ENCODE results near the gene PRCD.
A peak's percentile ranks its signal among the peaks of the same experiment; 100 is the strongest.
"Not testable (repeated sequence)": the region's sequence is repeated elsewhere in the genome, so short reads cannot be mapped to it uniquely, and the experiment has no call there.

The PRCD gene

DNA sequence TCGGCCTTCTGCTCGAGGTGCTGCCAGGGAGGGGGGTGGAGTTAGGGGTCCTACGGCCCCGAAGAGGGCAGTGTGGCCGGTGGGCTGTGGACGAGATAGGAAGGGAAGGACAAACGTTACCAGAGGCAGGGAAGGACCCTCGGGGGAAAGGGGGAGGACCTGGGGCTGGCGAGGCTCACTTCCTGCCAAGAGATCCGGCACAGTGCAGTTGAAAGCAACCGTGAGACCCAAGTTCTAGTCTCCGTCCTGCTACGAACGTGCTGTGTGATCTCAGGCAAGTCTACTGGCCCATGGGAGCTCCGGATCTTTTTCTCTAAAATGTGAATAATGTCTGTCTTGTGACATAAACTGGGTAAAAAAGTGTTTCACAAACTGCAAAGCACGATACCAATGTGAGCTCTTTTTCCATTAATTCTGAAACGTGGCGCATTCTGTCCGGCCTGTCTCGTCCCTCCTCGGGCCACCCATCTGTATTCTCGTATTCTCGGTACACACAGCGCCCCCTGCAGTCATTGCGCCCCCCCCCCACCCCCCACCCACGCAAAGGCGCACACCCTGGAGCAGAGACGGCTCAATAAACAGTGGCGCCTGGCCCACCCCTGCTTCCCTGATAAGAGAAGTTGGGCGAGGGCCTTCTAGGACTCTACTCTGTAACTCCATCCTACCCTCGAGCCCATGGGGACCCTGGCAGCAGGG is 11.2 kb upstream of the PRCD start:
- no peak for DNase-seq

DNA sequence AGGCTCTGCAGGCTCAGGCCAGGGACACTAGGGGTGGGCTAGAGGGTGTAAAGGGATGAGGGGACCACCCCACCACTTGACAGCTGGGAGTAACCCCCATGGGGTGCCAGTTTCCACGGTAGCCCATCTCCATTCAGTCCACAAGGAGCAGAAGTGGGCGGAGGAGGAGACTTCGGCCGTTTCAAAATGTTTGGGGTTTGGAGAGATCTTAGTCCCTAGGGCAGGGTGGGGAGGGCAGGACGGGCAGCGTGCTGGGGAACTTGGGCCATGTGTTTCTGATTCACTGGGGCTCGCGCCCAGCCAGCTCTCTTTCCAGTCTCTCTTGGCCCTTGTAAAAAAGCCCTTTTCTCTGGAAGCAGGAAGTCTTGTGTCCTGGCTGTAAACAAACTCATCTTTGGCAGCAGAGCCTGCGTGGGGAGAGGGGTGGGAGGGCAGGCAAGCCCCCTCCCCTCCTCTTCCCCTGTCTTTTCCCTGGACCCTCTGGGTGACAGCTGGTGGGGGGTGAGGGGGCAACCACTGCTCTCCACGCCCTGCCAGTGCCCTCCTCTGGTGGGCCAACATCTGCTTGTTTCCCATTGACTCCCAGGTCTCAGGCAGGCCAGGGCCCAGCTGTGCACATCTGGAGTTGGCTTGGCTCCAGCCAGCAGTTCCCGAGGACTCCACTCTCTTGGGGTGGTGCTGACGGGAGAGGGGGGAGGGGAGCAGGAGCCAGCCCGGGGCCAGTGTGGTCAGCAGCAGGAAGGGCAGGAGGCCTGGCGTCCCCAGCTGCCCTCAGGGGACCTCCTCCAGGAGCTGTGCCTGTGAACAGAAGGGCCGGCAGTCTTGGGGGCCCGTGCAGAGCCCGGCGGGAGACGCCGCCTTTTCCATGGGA is 10.4 kb upstream of the PRCD start:
- peak; percentile 72 for DNase-seq

DNA sequence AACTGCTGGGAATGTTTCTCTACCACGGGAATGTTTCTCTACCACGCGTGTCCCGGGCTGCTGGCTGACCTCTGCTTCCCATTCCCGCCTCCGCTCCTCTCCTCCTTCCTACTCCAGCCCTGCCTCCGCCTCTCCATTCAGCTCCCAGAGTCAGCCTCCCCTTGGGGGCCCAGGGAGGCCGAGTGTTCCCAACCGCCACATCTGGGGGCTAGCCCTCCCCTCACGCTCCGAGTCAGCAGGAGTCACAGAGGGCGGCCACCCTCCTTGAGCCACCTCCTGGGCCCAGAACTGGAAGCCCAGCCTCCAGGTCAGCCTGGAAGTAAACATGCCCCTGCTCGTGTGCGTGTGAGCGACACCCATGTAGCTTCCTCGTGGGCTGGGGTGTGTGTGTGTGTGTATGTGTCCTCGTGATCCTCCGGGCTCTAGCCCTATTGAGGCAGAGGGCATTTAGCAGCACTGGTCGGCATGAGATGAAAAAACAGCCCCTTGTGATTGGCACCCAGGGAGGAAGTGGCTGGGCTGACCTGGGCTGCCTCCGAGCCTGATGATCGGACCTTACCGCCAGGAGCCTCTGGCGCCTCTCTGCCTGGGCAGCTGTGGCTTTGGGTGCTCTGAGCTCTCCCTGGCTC is 9.6 kb upstream of the PRCD start:
- no peak for DNase-seq

DNA sequence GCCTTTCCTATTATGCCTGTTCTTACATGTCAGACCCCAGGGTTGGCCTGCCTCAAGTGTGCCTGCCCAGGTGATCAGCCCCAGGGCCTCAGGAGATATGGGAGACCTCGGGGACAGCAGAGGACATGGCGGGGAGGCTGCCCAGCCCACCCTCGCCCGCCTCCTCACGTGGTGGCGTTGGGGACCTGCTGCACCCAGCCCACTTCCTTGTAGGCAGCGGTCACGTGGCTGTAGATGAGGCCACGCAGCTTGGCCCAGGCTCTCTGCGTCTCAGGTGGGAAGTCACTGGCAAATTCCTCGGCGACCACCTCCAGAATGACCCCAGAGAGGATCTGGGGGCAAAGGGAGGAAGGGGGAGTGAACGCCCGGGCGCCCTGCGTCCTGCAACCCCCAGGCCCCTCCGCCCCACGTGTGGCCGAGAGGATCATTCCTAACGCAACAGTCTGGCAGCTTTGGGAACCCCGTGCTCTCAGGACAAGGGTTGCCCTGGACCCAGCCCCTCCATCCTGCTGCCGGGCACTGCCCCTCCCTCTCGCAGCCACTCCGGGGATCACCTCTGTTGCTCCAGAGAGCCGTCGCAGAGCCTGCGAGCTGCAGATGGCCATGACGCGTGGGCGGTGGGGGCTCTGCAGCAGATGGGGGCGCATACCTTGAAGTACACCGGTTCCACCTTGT is 8.9 kb upstream of the PRCD start:
- no peak for DNase-seq

DNA sequence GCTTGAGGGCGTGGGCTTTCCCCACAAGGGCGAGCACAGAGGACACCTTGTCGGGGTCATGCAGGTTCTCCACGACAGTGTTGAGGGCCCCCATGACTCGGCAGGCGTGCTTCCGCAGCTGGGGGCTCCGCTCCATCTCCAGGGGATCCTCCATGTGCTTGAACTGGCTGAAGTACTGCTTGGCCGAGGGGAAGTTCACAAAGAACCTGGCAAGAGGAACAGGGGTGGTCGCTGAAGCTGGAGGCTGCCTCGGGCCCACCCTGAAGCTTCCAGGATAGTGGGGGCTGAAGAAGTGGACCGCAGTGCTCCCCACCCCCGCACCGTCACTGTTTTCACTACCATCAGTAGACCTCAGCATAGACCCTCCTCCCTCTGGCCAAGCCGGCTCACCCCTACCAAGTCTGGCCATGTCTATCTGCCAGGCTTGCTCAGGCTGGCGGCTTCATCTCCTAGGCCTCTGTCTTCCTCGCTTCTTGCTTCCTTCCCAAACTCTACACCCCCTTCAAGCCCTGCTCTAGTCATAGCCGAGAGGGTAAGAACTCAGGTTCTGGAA is 8.3 kb upstream of the PRCD start:
- no peak for DNase-seq

DNA sequence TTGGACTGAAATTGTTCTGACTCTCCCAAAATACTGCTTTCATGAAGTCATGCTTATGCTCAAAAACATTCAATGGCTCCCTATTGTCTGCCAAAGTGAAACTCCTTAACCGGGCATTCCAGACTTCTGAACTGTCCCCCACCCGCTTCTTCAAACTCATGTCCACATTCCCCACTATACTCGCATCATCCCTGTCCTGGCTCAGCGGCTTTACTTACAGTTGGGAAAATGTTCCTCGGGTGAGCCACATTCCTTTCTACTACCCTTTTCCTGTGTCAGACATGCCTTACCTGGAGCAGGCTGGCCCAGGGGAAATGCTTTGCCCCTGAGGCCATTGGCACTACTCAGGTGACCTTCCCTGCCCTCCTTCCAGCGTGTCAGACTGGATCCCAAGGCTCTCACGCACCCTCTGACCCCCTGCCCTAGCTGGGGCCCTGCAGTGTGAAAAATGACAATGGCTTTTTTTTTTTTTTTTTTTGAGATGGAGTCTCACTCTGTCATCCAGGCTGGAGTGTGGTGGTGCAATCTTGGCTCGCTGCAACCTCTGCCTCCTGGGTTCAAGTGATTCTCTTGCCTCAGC is 7.7 kb upstream of the PRCD start:
- peak; percentile 33 for DNase-seq

DNA sequence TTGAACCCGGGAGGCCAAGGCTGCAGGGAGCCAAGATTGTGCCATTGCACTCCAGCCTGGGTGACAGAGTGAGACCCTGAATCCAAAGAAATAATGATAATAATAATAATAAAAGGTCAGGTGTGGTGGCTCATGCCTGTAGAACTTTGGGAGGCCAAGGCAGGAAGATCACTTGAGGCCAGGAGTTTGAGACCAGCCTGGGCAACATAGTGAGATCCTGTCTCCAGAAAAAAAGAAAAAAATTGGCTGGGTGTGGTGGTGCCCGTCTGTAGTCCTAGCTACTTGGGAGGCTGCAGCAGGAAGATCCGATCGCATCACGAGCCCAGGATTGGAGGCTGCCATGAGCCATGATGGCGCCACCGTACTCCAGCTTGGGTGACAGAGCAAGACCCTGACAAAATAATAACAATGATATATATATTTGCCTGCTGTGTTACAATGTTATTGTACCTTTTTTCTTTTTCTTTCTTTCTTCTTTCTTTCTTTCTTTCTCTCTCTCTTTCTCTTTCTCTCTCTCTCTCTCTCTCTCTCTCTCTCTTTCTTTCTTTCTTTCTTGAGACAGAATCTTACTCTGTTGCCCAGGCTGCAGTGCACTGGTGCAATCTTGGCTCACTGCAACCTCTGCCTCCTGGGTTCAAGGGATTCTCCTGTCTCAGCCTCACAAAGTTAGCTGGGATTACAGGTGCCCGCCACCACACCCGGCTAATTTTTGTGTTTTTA is 6.0 kb upstream of the PRCD start:
- DNase-seq = not testable (repeated sequence)

DNA sequence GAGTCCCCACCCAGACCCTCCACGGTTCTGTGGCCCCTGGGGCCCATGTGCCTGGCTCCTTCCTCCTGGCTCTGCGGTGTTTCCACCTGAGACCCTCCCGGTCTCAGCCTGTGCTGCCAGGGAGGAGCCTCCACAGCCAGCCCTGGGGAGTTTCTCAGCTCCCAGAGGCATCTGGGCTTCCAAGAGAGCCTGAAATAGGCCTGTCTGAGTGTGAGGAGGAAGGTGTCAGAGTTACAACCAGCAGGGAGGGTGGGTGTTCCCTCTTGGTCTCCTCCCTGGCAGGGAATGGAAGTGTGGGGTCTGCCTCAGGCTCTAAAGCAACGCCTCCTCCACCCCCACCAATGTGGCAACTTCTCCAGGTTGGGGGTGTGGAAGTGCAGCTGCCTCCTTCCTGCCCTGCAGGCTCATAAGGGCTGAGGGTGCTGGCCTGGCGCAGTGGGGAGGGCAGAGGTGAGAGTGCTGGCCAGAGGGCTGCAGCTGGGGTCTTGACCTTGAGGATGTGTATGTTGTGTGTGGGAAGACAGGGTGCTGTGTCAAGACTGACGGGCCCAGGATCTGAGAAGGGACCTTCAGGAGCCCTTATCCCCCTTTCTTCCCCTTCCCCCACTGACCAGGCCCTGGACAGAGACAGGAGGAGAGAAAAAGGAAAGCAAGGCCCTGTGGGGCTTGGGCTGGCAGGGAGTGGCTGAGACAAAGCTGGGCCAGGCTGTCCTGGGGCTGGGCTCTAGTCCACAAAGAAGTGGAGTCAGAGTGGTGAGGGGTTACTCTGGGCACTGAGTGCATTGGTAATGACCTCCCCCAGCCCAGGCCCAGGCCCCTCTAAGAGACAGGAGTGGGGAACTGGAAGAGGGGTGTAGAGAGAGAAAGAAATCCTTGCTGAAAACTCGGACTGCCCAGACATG is 4.8 kb upstream of the PRCD start:
- no peak for DNase-seq

DNA sequence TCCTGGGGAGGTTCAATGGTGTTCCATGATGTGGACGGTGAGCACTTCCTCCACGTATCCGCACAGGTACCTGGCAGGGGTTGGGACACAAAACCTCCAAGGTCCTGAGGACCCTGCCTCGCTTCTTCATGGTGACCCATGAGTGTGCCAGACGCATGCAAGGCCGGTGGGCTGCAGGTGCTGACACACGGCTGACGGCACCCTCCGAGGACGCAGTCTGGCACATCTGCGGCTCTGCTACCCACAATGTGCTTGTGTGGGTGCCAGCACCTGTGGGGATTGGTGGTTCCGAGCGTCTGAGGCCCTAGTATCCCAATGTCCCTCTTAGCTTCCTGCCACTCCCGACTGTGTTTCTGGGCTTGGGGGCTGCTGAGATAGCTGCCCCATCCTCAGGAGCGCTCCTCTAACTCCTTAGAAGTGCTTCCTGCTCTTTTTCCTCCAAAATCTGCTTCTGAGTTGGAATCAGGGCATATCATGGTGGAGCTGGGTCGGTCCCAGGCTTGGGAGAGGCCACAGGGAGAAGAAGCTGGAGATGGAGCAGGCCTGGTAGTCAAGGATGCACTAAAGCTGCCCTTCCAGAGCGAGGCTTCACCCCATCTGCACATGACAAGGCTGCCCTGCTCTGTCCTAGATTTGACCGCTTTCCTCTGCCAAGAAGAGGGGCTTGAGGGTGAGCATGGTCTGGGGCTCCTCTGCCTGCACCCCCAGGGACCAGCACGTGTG is 3.9 kb upstream of the PRCD start:
- no peak for DNase-seq

DNA sequence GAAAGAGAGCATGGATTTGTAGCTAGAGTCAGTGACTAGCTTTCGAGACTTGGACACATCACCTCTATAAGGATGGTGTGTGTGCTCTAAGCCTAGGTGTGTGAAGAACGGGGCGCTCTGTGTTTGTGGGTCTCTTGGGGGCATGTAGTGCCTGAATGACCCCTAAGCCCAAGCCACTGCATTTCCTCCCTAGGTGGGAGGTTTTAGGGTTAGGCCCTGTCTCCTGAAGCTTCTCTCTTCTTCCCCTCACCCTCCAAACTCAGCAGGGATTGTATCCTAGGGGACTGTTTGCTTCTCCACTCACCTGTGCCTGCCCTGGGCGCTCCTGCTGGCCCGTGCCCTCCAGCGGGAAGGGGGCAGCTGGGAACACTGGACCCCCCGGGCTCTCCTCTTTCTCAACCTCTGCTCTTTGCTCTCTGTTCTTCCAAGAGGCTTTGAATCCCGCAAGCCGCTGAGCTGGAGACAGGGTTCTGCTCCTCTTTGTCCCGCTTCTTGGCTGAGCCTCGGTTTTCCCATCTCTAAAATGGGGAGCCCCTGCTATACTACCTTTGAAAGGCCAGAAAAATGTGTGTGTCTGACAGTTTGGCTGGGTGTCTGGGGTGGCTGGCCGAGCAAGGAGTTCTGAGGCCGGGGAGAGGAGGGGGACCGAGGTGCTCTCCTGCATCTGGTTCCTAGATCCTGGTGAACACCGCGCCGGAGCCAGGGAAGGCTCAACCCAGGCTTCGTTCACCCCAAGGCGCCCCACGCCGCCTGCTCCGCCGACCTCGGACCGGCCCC is 3.1 kb upstream of the PRCD start:
- DNase-seq = no peak

DNA sequence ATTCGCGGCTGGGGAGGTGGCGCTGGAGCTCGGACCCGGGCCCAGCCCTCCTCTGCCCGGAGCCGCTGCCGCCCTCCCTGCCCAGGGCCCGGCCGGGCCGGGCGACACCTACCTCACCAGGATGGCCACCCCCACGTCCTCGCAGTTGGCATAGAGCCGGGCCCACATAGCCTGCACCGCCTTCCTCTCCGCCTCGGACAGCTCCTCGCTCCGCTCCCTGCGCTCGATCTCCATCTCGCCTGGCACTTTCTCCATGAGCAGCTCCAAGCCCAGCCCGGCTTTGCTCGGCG is 2.6 kb upstream of the PRCD start:
- DNase-seq = peak; percentile 31

DNA sequence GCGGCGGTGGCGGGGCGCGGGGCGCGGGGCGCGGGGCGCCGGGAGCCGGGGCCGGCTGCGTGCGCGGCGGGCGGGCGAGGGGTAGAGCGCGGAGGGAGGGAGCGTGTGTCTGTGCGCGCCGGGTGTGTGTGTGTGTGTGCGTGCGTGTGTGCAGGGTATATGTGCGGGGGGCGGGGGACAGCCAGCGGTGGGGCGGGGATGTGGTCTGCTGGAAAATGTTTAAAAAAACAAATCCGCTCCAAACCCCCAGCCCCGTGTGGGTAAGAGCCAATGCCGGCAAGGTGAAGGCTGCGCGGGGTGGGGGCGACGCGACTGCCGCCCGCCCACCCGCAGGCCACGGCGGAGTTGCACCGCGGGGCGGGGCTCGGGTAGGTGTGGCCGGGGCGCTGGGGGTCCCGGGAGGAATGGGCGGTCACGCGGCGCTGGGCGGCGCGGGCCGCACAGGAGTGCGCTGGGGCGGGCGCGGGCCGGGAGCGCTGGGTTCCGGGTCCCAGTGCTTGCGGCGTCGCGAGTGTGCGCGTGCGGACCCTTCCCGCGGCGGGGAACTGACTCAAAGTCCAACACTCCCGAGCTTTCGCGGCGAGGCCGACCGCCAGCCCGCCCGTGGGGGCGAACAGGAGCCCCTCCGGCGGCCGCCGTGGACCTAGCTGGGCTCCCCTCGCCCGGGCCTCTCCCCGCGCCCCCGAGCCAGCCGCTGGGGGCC is 2.1 kb upstream of the PRCD start, which contains the start of gene CYGB:
Gene CYGB, minus strand, starts transcription at position 132 of the 703 bp plus-strand sequence. CDS start 167 bp downstream, outside the sequence.
- peak; percentile 26 for DNase-seq

DNA sequence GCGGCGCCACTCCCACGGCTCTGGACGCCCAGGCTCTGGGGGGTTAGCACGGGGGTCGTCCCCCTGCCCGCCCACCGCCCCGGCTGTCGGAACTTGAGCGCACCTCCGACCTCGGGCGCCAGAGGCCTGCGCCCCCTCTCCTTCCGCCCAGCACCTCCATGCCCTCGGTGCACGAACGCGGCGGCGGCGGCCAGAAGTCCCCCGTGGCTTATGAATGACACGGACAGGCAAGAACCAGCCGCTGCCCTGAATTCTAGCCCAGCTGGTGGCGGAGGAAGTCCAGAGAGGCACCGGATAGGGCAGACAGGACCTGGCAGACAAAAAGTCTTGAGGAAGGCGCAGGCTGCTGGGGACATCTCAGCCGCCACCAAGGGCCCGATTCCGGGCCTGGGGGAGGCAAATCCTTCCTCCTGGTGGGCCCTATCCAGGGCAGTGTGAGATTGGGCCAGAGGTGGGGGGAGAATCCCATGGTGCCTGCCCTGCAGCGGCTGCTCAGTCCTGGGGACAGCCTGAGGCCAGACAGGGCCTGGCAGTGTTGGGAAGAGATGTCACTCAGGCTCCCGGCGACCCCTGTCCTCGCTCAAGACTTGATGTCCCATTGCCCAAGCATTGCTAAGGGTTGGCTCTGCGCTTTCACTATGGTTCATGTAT is 1.4 kb upstream of the PRCD start:
- no peak for DNase-seq

DNA sequence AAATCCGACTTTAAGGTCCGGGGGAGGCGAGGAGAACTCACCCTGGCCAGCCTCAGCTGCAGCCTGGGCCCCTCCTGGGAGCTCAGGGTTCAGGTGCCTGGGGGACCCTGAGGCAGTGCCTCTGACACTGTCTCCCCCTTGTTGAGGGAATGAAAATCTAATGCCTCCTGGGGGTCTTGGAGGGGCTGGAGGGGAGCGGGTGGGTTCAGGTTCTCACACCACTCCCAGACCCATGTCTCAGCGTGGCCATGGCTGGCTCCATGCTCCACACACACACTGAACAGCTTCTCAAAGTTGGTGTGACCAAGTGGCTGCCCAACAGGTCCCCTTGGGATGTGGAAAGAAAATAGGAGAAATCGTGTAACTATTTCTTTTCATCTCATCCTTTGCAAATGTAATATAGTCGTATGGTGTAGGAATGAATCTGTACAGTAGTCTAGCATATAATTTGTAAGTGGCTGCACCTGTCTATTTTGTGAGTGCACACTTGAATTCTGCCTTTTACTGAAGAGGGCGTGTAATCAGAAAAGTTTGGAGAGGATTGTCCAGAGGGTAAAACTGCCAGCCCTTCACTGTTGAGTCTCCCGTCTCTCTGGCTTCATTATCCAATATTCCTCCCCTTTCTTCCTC is 788 bp upstream of the PRCD start:
- no peak for DNase-seq

DNA sequence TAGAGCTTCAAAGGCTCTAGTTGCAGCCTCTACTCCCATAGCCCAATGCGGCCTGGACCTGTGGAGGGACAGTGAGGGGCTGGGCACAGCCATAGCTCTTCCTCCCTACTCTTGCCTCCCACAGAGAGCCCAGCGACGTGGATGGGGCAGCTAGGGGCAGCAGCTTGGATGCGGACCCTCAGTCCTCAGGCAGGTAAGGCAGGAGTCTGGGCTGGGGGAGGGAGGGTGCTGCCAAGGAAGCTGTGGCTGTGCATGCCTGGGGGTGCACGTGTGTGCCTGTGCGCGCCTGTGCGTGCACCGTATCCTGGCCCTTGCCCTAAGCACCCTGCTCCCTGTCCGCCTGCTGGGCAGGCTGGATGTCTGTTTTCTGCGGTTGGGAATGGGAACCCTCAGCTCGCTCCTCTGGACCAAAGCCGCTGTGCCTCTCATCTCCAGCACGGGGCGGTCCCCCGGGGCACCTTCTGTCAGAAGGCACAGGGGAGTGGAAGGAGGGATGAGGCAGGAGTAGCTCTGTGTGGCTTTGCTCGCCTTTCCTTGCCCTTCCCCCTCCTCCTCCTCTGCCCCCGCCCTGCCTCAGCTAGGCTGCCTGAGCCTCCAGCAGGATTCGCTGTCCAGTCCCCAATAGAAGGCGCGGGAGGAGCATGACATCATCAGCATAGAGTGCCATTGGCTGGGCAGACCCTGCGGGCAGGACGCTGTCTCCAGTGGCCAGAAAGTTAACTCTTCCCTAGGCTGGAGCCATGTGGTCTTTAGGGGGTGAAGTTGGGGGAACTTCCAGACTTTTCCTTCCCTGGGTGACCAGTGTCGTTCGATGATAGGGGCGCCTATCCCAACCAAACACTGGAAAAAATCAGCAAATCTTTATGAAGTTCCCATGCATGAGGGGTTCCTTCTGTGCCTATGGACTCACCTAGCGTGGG is 797 bp downstream of the PRCD start:
- peak; percentile 95 for DNase-seq

DNA sequence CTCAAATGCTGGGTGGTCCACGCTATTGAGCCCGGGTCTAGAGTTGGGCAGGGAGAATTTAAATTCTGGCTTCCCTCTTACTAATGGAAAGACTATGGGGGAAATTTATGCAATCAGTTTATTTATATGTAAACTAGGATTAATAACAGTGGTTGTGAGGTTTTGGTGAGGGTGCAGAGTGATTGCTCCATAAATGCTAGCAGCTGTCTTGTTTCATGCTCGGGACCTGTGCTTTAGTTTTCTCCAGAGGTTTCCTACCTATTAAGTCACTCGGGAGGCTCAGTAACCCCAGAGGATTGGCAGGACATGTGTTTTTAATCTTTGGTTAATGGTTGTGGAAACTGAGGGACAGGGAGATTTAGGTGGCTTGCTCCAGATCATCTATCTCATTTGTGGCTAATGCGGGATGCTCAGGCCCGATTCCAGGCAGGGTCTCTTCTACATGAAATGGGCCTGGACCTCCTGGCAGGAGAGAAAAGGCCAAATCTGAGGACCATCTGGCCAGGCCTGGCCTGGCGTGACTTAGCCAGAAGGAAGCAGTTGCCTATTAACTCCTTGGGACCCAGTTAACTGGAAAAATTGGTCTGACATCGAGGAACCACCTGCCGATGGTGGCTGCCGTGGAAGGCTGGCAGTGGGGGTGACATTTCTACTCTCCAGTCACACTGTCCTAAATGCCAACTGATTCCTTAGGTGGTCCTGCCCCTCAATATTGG is 2.1 kb downstream of the PRCD start:
- no peak for DNase-seq
